ENCODE data around the gene CSRNP2.
"Not testable (repeated sequence)": the region's sequence is repeated elsewhere in the genome, so short reads cannot be mapped to it uniquely, and the experiment has no call there.

Gene CSRNP2

DNA sequence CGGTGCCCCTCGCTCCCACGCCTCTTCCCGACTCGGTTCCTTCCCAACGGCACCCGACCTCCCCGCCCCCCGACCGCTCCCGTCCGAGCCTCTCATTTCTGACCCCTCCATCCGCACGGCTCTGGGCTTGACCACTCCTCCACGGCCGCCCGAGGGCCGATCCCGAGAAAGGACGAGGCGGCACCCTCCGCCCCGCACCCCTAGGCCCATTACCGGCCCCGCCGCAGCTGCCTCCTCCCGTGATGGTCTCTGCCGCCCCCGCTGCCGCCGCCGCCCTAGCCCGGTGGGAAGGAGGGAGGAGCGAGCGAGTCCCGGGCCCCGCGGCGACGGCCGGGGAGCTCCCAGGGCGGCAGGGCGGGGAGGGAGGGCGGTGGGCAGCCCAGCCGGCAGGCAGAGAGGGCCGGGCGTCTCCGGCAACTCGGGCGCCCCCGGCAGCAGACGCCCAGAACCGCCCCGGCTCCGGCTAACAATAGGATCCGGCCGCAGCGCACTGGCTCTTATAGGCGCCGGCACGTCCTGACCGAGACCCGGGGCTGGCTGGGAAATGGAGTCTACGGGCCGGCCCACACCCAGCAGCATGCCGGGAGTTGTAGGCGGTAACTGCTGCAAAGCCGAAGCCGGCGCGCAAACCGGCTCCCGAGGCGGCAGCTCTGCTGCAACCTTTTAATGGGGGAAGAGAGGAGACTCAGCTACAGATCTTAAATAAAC, at the start of gene CSRNP2:
TSS of gene CSRNP2 (minus strand) at position 471 of the 708 bp plus-strand sequence. CDS start 7,035 bp downstream, outside the sequence.
- DNase-seq: peak; percentile 79 to 98

GRCh38 chr12:51132693-51133092, 49.3 kb upstream of the CSRNP2 start:
- no peak for DNase-seq

GRCh38 chr12:51131745-51132521, 48.5 kb upstream of the CSRNP2 start:
- DNase-seq: no peak

- DNase-seq: peak; percentile 45 to 66
Observed at GRCh38 chr12:51128919-51129318, 45.5 kb upstream of the CSRNP2 start.

- DNase-seq: no peak
Observed at GRCh38 chr12:51127050-51127729, 43.8 kb upstream of the CSRNP2 start.

GRCh38 chr12:51126297-51126696, 42.9 kb upstream of the CSRNP2 start:
- no peak for DNase-seq

DNA sequence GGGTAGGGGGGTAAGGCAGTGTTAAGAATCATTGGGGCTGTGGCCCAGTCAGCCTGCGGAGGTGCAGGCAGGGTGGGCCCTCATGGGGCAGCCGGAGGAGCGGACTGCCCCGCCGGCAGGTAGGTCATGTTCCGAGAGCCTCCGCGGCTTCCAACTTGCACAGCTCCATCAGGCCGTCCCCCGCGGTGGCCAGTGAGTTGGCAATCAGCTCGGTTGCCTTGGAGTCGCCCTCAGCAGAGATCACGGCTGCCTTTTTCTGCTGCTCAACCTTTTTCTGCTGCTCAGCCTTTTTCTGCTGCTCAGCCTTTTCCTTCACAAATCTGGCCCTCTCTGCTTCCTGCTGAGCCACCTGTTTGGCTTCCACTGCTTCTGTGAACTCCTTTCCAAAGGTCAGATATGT, 41.1 kb upstream of the CSRNP2 start:
- no peak for DNase-seq

DNA sequence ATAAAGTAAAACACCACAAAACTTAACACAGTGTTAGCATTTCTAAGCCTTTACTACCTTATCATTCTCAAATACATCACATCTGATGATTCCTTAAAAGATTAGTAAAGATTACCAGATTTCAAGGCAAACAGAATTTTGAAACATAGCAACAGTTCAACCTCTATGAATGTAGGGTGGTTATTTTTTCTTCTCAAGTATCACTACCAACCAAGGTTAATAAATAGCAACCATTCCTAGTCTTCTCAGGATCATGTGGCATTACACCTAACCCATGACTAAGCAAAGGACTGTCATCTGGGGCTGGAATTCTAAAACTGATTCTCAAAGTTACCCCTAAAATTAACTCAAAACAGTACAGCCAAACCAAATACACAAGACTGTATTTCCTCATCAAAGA, 39.4 kb upstream of the CSRNP2 start:
- DNase-seq: no peak

DNA sequence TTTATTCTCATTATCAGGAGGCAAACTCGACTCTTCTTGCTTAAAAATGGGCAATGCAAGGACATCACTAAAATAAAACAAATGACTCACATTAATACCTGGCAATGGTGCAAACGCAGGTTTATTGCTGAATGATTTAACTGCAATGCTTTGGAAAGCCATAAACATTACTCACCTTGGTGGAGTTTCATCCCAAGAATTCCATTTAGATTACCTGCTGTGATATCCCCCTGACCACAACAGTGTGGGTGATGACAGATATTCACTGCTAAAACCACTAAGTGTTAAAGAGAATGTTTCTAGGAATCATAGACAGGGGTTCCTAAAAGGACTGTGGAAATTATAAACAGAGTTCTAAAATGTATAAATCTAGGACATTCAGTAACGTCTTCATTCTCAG, 35.3 kb upstream of the CSRNP2 start:
- no peak for DNase-seq

DNA sequence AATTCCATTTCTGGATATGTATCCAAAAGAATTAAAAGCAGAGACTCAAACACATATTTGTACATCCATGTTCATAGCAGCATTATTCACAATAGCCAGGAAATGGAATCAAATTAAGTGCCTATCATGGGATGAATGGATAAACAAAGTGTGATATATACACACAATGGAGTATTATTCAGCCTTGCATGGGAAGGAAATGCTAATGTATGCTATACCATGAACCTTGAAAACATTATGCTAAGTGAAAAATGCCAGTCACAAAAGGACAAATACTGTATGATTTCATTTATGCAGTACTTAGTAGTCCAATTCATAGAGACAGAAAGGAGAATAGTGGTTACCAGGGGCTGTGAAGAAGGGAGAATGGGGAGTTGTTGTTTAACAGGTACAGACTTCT, 32.1 kb upstream of the CSRNP2 start:
- DNase-seq: no peak

DNA sequence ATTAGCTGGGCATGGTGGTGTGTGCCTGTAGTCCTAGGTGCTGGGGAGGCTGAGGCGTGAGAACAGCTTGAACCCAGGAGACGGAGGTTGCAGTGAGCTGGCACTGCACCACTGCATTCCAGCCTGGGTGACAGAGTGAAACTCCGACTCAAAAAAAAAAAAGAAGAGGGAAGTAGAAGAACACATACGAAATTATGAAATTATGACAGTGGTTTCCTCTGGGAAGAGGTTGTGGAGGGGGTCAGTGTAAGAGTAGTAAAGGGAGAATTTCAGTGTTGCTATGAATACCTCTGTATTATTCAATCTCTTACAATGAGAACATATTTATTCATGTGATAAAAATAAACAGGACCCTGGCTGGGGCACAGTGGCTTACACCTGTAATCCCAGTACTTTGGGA, 24.7 kb upstream of the CSRNP2 start:
- DNase-seq: no peak

- no peak for DNase-seq
Observed at GRCh38 chr12:51103977-51104376, 20.6 kb upstream of the CSRNP2 start.

- no peak for DNase-seq
Observed at GRCh38 chr12:51098611-51099010, 15.2 kb upstream of the CSRNP2 start.

- no peak for DNase-seq
Observed at GRCh38 chr12:51090705-51091229, 7.4 kb upstream of the CSRNP2 start.

GRCh38 chr12:51087818-51088217, 4.4 kb upstream of the CSRNP2 start:
- no peak for DNase-seq

DNA sequence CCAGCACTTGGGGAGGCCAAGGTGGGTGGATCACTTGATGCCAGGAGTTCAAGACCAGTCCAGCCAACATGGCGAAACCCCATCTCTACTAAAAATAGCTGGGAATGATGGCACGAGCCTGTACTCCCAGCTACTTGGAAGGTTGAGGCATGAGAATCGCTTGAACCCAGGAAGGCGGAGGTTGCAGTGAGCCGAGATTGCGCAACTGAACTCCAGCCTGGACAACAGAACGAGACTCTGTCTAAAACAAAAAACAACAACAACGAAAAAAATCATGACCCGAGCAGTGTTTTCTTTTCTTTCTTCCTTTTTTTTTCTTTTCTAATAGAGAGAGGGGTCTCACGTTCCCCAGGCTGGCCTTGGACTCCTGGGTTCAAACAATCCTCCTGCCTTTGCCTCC, 3.5 kb upstream of the CSRNP2 start:
- DNase-seq: no peak

DNA sequence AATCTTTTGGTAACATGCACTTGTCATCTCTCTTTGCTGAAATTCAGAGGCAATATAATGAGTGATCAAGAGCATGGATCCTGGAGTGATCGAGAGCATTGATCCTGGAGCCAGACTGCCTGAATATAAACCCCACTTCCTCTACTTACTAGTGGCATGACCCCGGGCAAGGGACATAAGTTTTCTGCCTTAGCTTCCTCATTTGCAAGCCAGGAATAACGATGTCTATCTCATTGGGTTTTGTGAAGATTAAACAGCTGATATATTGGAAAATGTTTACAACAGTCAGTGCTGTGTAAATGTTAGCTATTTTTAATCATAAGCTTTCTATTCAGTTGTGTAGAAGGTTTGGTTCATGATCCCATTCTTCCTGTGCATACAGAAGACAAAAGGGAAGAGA, 2.4 kb upstream of the CSRNP2 start:
- no peak for DNase-seq

DNA sequence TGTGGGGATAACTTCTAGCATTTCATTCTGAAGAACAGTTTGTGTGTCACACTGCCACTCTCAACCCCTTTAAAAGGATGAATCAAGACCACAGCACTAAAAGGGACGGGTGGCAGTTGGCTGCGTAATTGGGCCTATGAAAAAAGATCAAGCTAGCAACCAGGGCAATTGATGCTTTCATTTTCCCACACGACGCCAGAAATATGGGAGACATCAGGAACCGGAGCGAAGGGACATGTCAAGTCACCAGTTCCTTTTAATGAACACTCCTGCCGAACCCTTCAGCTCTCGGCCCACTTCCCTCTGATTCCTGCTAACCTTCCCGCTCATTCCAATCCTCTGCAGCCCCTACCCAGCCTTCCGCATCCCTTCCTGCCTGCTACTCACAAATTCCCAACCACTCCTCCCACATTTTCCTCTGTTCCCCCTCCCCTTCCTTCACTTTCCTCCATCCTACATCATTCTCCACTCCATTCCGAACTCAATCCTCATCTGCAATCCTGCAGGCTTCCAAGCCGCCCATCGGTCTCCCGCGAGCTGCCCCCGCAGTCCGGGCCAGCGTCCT, 753 bp downstream of the CSRNP2 start:
- DNase-seq: peak; percentile 26 to 57

- no peak for DNase-seq
Observed at GRCh38 chr12:51081421-51081820, 2.0 kb downstream of the CSRNP2 start.

DNA sequence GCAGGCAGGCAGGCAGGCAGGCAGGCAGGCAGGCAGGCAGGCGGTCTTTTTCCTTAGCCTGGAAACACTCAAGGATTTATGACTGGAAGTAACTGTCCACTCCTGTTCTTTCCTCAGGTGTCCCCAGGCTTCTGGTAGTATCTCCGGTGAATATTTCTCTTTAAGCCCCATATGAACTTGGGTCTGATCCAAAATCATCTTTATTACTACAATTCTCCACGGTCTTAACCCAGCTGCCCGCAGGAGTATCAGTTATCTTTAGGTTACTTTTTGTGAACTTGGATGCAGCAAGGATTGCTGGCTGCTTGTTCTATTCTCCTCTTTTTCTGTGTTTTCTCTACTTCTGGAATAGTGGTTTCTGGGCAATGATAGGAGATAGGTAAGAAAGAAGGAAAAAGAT, 3.3 kb downstream of the CSRNP2 start:
- DNase-seq: no peak

DNA sequence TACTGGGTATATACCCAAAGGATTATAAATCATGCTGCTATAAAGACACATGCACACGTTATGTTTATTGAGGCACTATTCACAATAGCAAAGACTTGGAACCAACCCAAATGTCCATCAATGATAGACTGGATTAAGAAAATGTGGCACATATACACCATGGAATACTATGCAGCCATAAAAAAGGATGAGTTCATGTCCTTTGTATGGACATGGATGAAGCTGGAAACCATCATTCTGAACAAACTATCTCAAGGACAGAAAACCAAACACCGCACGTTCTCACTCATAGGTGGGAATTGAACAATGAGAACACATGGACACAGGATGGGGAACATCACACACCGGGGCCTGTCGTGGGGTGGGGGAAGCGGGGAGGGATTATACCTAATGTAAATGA, 4.5 kb downstream of the CSRNP2 start:
- not testable (repeated sequence) for DNase-seq

- not testable (repeated sequence) for DNase-seq
Observed at GRCh38 chr12:51078346-51078745, 5.0 kb downstream of the CSRNP2 start.

DNA sequence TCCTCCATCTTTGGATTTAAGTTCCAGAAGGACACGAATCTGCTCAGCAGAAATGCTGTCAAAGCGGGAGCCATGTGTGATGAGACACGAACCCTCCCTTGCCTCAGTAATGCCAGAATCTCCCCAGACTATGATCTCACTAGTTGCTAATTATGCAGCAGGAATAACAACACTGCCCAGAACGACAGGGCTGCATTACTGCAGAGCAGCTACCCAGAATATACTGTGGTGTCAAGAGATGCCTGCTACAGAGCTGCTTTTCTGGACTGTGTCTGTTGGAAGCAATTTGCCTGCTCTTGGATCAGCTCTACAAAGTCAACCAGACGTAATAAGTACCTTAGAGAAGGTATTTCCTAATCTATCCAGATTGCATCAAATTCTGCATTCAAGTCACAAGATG, 5.5 kb downstream of the CSRNP2 start:
- no peak for DNase-seq

Data from NCI-H526 (cell line).